Right lobe of liver (tissue), 4 donors: ENCODE data around the gene GNGT1.

Experiments
- CTCF ChIP-seq, 4 donors: fragments of 200-600 bp in 3 of 4; fragments of 450-650 bp in 1 of 4; IDR thresholded peaks; one replicate each; pipeline versions ENCODE4 v1.5.1 to v1.8.0; 2016 to 2022; ENCODE audit warnings: antibody characterized with exemption in 4 of 4, mild to moderate bottlenecking in 2 of 4
- POLR2A ChIP-seq: fragments of 450-650 bp; IDR thresholded peaks from one replicate; pipeline ENCODE4 v1.6.1; 2017; ENCODE audit warnings: antibody characterized with exemption, mild to moderate bottlenecking
- donor health status: DM: no; HTN: no; CAD: no.
- donor health status: DM: no; HTN: no; CAD: no.
- donor health status: DM: no; HTN: yes; CAD: no.

- TF ChIP-seq POLR2A = no peak
- no peak for TF ChIP-seq CTCF (IDR thresholded peaks at IDR 0.05)
Observed at GRCh38 chr7:93884541-93884940, 21.8 kb upstream of the GNGT1 start.
